A549 (cell line): ENCODE measurements around the gene SLC22A31. TPM values are rescaled to one million over a fixed set of nuclear protein-coding genes. Genes with fewer than 3 reads are reported as not detected.

Source experiments
- ATAC-seq, 2 experiments: fragments of 200-7000 bp in 1 of 2; fragments of >200 bp in 1 of 2; cut with Nextera tagmentation in 1 of 2; cut with Tn5 transposase in 1 of 2; 3 replicates each; pipeline versions ENCODE4 v1.8.0 to v1.9.1; 2018 to 2020; ENCODE audit warnings: mild to moderate bottlenecking in 1 of 2, moderate library complexity in 1 of 2
- CTCF ChIA-PET: fragments of 300-600 bp; sonication (Branson Sonifier 250); formaldehyde crosslinking; extraction: SDS; loops from one replicate; lab custom pipeline; 2021; ENCODE audit warnings: antibody characterized with exemption, inconsistent platforms; lab: Yijun Ruan, JAX
- POLR2A ChIA-PET: fragments of 350-600 bp; formaldehyde crosslinking; extraction: SDS; loops from one replicate; lab custom pipeline; 2021; ENCODE audit warnings: antibody characterized with exemption, inconsistent platforms; lab: Yijun Ruan, JAX
- DNase-seq, 2 experiments: peaks; one replicate each; pipeline versions ENCODE4 v3.0.0 to v3.0.0-alpha.2; 2011 to 2016; ENCODE audit warnings: low read depth in 1 of 2, low spot score in 1 of 2
- FAIRE-seq: peaks from 2 replicates; lab custom pipeline; 2011; peaks lifted over from hg19 to GRCh38; lab: Jason Lieb, UNC
- H3K27ac ChIP-seq, 2 experiments: fragments of >200 bp; sonication (Bioruptor Twin); formaldehyde crosslinking; 3 replicates each; pipeline ENCODE4 v1.5.1; 2016 to 2017
- H3K4me1 ChIP-seq: fragments of >200 bp; sonication (Bioruptor Twin); formaldehyde crosslinking; 3 replicates; pipeline ENCODE4 v1.6.1; 2016
- H3K4me2 ChIP-seq: fragments of >200 bp; sonication (Bioruptor Twin); formaldehyde crosslinking; 3 replicates; pipeline ENCODE4 v1.6.1; 2016
- H3K4me3 ChIP-seq: fragments of >200 bp; sonication (Bioruptor Twin); formaldehyde crosslinking; 3 replicates; pipeline ENCODE4 v1.5.1; 2016
- H3K9me3 ChIP-seq: fragments of >200 bp; sonication (Bioruptor Twin); formaldehyde crosslinking; 3 replicates; pipeline ENCODE4 v1.6.1; 2016
- CHD4 ChIP-seq: fragments of 200-600 bp; sonication (generic); IDR thresholded peaks from 2 replicates; pipeline ENCODE4 v1.6.1; 2016; ENCODE audit warnings: antibody characterized with exemption, mild to moderate bottlenecking, borderline replicate concordance
- EHMT2 ChIP-seq: fragments of 200-600 bp; sonication (generic); IDR thresholded peaks from 2 replicates; pipeline ENCODE4 v1.6.1; 2016; ENCODE audit warnings: antibody characterized with exemption, low read depth, mild to moderate bottlenecking, moderate library complexity
- FOSL2 ChIP-seq, 2 experiments: fragments of 450-650 bp in 1 of 2; fragments of >200 bp in 1 of 2; sonication (Bioruptor Twin) in 1 of 2; formaldehyde crosslinking; IDR thresholded peaks; 2 replicates each; pipeline versions ENCODE4 v1.5.0 to v1.6.1; 2016 to 2020; ENCODE audit warnings: mild to moderate bottlenecking in 1 of 2, moderate library complexity in 1 of 2
- FOXS1 ChIP-seq: fragments of 250-450 bp; sonication (Bioruptor Pico); IDR thresholded peaks from 2 replicates; pipeline ENCODE4 v1.5.0; 2020; ENCODE audit warnings: mild to moderate bottlenecking, moderate library complexity
- GATA3 ChIP-seq: IDR thresholded peaks from 2 replicates; pipeline ENCODE4 v1.6.1; 2012; ENCODE audit warnings: borderline replicate concordance
- HDAC2 ChIP-seq: fragments of 200-600 bp; sonication (generic); IDR thresholded peaks from 2 replicates; pipeline ENCODE4 v1.6.1; 2016
- HMGXB4 ChIP-seq: fragments of 250-450 bp; sonication (Bioruptor Pico); IDR thresholded peaks from 2 replicates; pipeline ENCODE4 v1.5.0; 2021; ENCODE audit warnings: mild to moderate bottlenecking, moderate library complexity, borderline replicate concordance
- HOXB13 ChIP-seq: fragments of 250-450 bp; sonication (Bioruptor Pico); IDR thresholded peaks from 2 replicates; pipeline ENCODE4 v1.5.0; 2020; ENCODE audit warnings: low read depth, mild to moderate bottlenecking, moderate library complexity
- JUN ChIP-seq, 2 experiments: fragments of >200 bp; sonication (Bioruptor Twin); formaldehyde crosslinking; IDR thresholded peaks; 2 replicates in 1 of 2; 3 replicates in 1 of 2; pipeline ENCODE4 v1.6.1; 2016 to 2017
- KDM1A ChIP-seq: fragments of 200-600 bp; sonication (generic); IDR thresholded peaks from 2 replicates; pipeline ENCODE4 v1.6.1; 2016; ENCODE audit warnings: low read depth, mild to moderate bottlenecking
- MAFK ChIP-seq: fragments of 450-650 bp; IDR thresholded peaks from 2 replicates; pipeline ENCODE4 v1.6.1; 2014; ENCODE audit not compliant: partially characterized antibody
- MAZ ChIP-seq: fragments of 150-350 bp; IDR thresholded peaks from 2 replicates; pipeline ENCODE4 v1.6.1; 2014; ENCODE audit warnings: antibody characterized with exemption, low read depth, low read length, borderline replicate concordance
- NFE2L2 ChIP-seq: fragments of 150-350 bp; conservative IDR thresholded peaks from 2 replicates; pipeline ENCODE4 v1.6.1; 2014; ENCODE audit warnings: low read length
- POLR2A ChIP-seq: IDR thresholded peaks from 2 replicates; pipeline ENCODE4 v1.6.1; 2012; ENCODE audit warnings: mild to moderate bottlenecking, low read length
- RARB ChIP-seq: fragments of 250-450 bp; sonication (Bioruptor Pico); IDR thresholded peaks from 2 replicates; pipeline ENCODE4 v1.8.0; 2021; ENCODE audit warnings: mild to moderate bottlenecking, moderate library complexity
- RCOR1 ChIP-seq: fragments of 150-350 bp; IDR thresholded peaks from 2 replicates; pipeline ENCODE4 v1.6.1; 2014; ENCODE audit warnings: antibody characterized with exemption, low read length, low read depth
- TFCP2L1 ChIP-seq: fragments of 250-450 bp; sonication (Bioruptor Pico); IDR thresholded peaks from 2 replicates; pipeline ENCODE4 v1.5.0; 2021; ENCODE audit warnings: mild to moderate bottlenecking
- TP53 ChIP-seq: fragments of 250-450 bp; sonication (Bioruptor Pico); IDR thresholded peaks from 2 replicates; pipeline ENCODE4 v1.5.0; 2021; ENCODE audit warnings: mild to moderate bottlenecking, moderate library complexity
- ZC3H11A ChIP-seq: fragments of 450-650 bp; IDR thresholded peaks from 2 replicates; pipeline ENCODE4 v1.6.1; 2014; ENCODE audit warnings: antibody characterized with exemption, mild to moderate bottlenecking
- ZSCAN20 ChIP-seq: fragments of 250-450 bp; sonication (Bioruptor Pico); IDR thresholded peaks from 2 replicates; pipeline ENCODE4 v1.8.0; 2022; ENCODE audit warnings: mild to moderate bottlenecking, moderate library complexity
- WGBS: methylation state at CpG from one replicate; pipeline ENCODE4 v1.1.6; 2017; ENCODE audit errors: missing lambda C conversion rate; 5-methylcytosine and 5-hydroxymethylcytosine counted together
- polyA plus RNA-seq, 4 experiments: library from polyadenylated mRNA; depleted of rRNA in 3 of 4; stranded (reverse); fragments of >200 nt; fragmentation: RNase III in 1 of 4; extraction: RNeasy Plus Mini Kit Qiagen cat#74134 plus additional on column Dnase treatment in 1 of 4; gene quantifications; 2 replicates in 3 of 4; 3 replicates in 1 of 4; pipeline ENCODE4 v1.2.3, GENCODE V29; 2011 to 2017
- TF ChIP-seq, protein P1 (sequence below): IDR thresholded peaks from 2 replicates; pipeline ENCODE4 v1.6.1; 2012; ENCODE audit warnings: low read depth, borderline replicate concordance
- TF ChIP-seq, protein P2 (sequence below): IDR thresholded peaks from 2 replicates; pipeline ENCODE4 v1.6.1; 2012
- TF ChIP-seq, protein P3 (sequence below): fragments of >200 bp; sonication (Bioruptor Twin); formaldehyde crosslinking; IDR thresholded peaks from 3 replicates; pipeline ENCODE4 v1.6.1; 2016
- TF ChIP-seq, protein P4 (sequence below): fragments of >200 bp; sonication (Bioruptor Twin); formaldehyde crosslinking; IDR thresholded peaks from 2 replicates; pipeline ENCODE4 v1.6.1; 2016

The SLC22A31 gene
- polyA plus RNA-seq, 2 of the 4 experiments (the other 2 are of a cell fraction): 0.36 to 0.77 TPM

DNA sequence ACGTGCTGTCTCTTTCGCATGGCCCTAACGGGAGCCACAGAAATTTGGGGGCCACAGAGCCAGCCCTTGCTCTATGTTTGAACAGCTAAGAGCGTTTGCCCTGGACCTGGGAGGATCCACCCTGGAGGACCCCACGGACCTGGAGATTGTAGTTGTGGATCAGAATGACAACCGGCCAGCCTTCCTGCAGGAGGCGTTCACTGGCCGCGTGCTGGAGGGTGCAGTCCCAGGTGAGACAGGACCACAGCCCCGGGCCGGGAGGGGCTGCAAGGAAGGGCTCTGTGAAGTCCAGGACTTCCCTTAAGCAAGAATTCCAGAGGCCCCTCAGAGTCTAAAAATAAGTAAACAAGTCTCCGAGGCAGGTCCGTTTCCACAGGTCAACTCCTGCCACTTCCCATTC lies 16.9 kb downstream of the SLC22A31 start:
- Histone ChIP-seq H3K4me2 (no peak overlapping the region), H3K9me3 (no peaks in the 10 kb centered on the region), H3K27ac (no peak overlapping the region), H3K4me3 (no peak overlapping the region), H3K4me1 (no peaks in the 10 kb centered on the region)
- DNase-seq: no peak
- CTCF ChIA-PET: interaction anchor here (0.9 kb wide), 1 partner anchor 411 kb away, joined by 4 read pairs; no protein-coding TSS in a partner anchor
- TF ChIP-seq TFCP2L1: no peak
- TF ChIP-seq, protein P1, sequence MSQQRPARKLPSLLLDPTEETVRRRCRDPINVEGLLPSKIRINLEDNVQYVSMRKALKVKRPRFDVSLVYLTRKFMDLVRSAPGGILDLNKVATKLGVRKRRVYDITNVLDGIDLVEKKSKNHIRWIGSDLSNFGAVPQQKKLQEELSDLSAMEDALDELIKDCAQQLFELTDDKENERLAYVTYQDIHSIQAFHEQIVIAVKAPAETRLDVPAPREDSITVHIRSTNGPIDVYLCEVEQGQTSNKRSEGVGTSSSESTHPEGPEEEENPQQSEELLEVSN: no peak
- no peak for TF ChIP-seq HMGXB4 (CRISPR knock-in tag)
- no peak for TF ChIP-seq MAFK
- TF ChIP-seq POLR2A: no peak
- TF ChIP-seq FOSL2 (IDR thresholded peaks at IDR 0.05): no peak
- TF ChIP-seq FOSL2 (CRISPR knock-in tag; IDR thresholded peaks at IDR 0.05): no peak
- no peak for TF ChIP-seq RCOR1
- TF ChIP-seq, protein P2, sequence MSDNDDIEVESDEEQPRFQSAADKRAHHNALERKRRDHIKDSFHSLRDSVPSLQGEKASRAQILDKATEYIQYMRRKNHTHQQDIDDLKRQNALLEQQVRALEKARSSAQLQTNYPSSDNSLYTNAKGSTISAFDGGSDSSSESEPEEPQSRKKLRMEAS: no peak
- no peak for TF ChIP-seq RARB
- TF ChIP-seq KDM1A: no peak
- no peak for TF ChIP-seq JUN (IDR thresholded peaks at IDR 0.05)
- TF ChIP-seq NFE2L2: no peak
- no peak for TF ChIP-seq EHMT2
- no peak for TF ChIP-seq TP53 (CRISPR knock-in tag)
- TF ChIP-seq, protein P3, sequence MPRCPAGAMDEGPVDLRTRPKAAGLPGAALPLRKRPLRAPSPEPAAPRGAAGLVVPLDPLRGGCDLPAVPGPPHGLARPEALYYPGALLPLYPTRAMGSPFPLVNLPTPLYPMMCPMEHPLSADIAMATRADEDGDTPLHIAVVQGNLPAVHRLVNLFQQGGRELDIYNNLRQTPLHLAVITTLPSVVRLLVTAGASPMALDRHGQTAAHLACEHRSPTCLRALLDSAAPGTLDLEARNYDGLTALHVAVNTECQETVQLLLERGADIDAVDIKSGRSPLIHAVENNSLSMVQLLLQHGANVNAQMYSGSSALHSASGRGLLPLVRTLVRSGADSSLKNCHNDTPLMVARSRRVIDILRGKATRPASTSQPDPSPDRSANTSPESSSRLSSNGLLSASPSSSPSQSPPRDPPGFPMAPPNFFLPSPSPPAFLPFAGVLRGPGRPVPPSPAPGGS: no peak
- no peak for TF ChIP-seq GATA3
- no peak for TF ChIP-seq FOXS1 (CRISPR knock-in tag)
- no peak for ATAC-seq
- FAIRE-seq: no peak
- WGBS: 22% methylated on average over 13 of the region's 13 CpGs
- POLR2A ChIA-PET: no interaction called here

DNA sequence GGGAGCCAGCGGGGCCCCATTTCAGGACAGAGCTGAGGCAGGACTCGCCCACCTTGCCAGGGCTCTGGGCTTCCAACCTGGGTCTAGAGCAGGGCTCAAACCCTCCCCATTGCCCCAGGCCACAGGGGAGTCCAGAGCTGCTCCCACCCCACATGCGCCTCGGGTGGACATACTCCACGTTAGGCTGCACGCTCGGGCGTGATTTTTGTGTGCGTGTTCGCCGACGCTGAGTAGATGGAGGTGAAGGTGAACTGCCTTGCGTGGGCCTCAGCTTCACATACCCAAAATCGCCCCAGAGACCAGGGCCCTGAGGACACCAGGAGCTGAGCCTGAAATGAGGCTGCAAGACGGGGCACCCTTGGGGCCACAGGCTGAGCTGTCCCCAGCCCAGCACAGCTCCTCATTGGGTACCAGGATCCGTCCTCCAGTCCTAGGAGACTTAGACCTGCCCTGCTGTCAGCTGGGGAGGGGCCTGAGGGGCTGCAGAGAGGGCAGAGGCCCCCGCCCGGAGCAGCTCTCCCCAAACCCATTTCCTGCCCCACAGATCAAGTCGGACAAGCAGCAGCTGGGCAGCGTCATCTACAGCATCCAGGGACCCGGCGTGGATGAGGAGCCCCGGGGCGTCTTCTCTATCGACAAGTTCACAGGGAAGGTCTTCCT lies 20.6 kb downstream of the SLC22A31 start:
- no peak overlapping the region for H3K27ac ChIP-seq
- POLR2A ChIA-PET: no interaction called here
- CTCF ChIA-PET: interaction anchor here (0.5 to 2.7 kb wide), 3 partner anchors 11 to 176 kb away, joined by 3 to 15 read pairs (median 3); no protein-coding TSS in a partner anchor
- no peak for DNase-seq
- H3K4me3 ChIP-seq: no peak overlapping the region
- TF ChIP-seq ZSCAN20 (CRISPR knock-in tag) (no peak), HDAC2 (no peak), RCOR1 (no peak), ZC3H11A (no peak), HOXB13 (CRISPR knock-in tag) (no peak)
- 70% methylated on average over 22 of the region's 25 CpGs for WGBS
- H3K4me2 ChIP-seq: no peak overlapping the region
- FAIRE-seq: no peak
- H3K4me1 ChIP-seq: no peaks in the 10 kb centered on the region
- H3K9me3 ChIP-seq: no peaks in the 10 kb centered on the region
- ATAC-seq: no peak

DNA sequence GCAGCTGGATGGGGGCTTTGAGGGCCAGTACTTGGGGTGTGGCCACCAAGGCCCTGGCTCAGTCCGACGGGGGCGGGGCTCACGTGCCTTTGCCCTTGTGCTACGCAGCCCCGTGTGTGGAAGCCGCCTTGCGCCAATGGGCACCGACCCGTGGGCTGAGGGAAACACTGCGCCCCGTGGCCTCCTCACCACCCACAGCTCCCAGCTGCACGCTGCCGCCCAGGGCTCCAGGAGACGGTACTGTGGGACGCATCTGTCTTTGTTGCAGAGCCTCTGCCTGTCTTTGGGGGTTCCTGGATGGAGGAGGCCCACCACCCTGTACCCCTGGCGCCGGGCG lies 21.2 kb downstream of the SLC22A31 start:
- 79% methylated on average over 12 of the region's 19 CpGs for WGBS
- ChIA-PET POLR2A (no interaction called here), CTCF (interaction anchor here (1.1 to 2.7 kb wide), 2 partner anchors 12 kb away, joined by 3 to 15 read pairs; no protein-coding TSS in a partner anchor)
- ATAC-seq: no peak
- Histone ChIP-seq H3K4me3 (no peak overlapping the region), H3K27ac (no peak overlapping the region), H3K4me2 (no peak overlapping the region), H3K9me3 (no peaks in the 10 kb centered on the region), H3K4me1 (no peaks in the 10 kb centered on the region)
- DNase-seq: no peak
- no peak for FAIRE-seq
- TF ChIP-seq MAZ: no peak
- TF ChIP-seq, protein P4, sequence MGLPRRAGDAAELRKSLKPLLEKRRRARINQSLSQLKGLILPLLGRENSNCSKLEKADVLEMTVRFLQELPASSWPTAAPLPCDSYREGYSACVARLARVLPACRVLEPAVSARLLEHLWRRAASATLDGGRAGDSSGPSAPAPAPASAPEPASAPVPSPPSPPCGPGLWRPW: no peak
- TF ChIP-seq MAFK: no peak
- no peak for TF ChIP-seq CHD4
- TF ChIP-seq NFE2L2: no peak
- TF ChIP-seq HMGXB4 (CRISPR knock-in tag): no peak
- no peak for TF ChIP-seq FOSL2 (IDR thresholded peaks at IDR 0.05)
- no peak for TF ChIP-seq FOSL2 (CRISPR knock-in tag; IDR thresholded peaks at IDR 0.05)
- no peak for TF ChIP-seq GATA3
- no peak for TF ChIP-seq ZC3H11A
